Activated CD4-positive, alpha-beta T cell treated with anti-CD3 and anti-CD28 coated beads, Interleukin-2, amount 50 U/mL, for 24 hours (primary cell): ENCODE measurements around the gene TBC1D12.
"Not testable (repeated sequence)": the region's sequence is repeated elsewhere in the genome, so short reads cannot be mapped to it uniquely, and the experiment has no call there.

ENCODE experiments used
- DNase-seq, 2 donors: peaks; one replicate each; pipeline ENCODE4 v3.0.0-alpha.2; 2020; ENCODE audit warnings: low read depth in 1 of 2, low spot score in 1 of 2

TBC1D12 gene

DNA sequence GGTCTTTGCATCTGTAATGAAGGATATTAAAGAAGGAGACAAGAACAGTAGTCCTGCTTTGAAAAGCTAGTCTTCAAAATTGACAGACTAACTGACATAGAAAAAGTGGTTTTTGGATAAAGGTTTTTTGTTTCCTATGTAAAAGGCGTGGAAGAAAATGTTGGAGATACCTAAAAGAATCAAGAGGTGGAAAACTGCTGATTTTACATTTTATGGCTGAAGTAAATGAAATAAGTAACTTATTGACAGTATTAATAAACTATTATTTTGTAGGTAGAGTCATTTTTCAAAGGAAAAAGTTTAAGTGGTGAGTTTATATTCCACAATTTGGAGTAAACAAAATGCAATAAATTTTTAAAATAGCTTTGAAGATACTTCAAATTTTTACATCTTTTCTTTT is 130.7 kb downstream of the TBC1D12 start:
- DNase-seq, result no peak

DNA sequence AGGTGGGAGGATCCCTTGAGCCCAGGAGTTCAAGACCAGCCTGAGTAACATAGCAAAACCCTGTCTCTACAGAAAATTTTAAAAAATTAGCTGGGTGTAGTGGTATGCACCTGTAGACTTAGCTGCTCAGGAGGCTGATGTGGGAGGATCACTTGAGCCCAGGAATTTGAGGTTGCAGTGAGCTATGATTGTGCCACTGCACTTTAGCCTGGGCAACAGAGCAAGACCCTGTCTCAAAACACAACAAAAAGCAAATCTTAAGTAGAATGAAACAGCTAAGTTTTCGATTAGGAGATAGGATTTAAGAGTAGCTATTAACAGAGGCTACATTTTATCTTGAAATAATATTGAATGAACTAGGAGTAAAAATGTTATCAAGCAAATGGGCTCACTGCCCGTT is 139.9 kb downstream of the TBC1D12 start:
- DNase-seq, result not testable (repeated sequence)

DNA sequence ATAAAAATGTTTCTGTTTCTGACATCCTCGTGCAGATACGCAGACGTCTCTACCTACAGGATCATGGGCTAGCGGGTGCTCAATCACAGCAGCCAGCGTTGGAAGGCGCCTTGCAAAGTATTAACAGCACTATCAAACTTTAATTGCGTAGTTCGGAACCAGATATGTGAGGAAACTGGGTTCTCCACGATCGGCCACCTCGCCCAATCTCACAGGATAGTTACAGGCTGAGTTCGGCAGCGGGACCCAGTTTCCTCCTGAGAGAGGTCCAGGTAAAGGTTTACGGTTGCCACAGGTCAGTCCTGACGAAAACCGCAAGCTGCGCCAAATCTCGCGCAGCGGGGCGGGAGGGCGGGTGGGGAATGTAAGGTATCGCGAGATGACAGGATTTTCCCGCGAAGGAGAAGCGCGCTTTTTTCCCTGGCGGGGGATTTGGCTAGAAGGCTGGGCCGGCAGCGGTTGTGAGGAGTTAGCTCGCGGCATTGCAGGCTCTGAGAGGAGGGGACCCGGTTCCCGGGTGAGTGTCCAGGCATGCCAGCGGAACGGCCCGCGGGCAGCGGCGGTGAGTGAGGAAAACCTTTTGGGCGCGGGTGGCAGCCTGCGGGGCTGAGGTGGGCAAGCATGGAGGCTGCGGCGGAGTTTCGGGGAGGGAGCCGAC is 143.2 kb downstream of the TBC1D12 start, which contains the start of gene HELLS:
Gene HELLS (plus strand): TSS at position 398 of the 658 bp plus-strand sequence. CDS start 134 bp downstream, at position 532.
- peak; percentile 59 to 75 for DNase-seq

DNA sequence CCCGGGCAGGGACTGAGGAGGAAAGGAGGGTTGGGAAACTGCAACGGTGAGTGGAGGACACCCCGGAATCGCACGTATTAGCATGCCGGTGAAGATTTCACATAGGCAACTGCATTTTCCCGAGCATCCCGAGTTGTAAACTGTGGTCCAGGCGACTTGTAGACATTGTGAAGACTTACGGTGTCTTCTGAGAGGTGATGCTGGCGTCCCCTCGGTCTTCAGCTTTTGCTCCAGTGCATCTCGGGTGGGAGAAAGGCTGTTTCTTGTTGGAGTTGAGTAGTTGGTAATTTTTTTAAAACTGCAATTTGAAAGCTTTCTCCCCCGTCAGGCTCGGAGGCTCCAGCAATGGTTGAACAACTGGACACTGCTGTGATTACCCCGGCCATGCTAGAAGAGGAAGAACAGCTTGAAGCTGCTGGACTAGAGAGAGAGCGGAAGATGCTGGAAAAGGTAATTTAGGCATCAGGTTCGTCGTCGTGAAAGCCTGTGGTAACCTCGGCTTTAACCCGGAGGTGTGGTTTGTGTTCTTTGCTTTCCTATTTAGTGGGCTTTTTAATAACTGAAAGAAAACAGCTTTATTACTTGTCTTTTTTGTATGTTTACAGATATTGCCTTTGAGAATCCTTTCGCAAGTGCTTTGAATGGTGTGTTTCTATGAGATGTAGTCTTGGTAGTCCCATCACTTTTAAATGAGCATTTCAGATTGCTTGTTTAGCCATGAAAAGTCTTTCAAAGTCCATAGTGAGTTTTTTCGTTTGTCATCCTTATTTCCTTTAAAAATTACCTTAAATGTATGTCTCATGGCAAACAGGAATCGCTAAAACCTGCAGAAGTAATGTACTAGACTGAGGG is 143.9 kb downstream of the TBC1D12 start:
- DNase-seq, result no peak

DNA sequence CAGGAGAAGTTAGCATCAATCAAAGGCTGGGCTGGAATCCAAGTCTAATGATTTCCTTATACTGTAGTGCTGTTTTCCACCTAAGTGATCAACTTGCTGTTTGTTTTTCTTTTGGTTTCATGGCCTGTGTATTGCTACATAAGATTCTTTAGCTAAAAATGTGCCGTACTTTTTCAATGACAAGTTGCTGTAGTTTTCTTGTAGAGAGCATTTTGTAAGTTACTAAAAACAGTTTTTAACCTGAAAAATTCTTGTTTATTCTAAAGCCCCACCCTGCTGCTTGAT is 144.5 kb downstream of the TBC1D12 start:
- no peak for DNase-seq

DNA sequence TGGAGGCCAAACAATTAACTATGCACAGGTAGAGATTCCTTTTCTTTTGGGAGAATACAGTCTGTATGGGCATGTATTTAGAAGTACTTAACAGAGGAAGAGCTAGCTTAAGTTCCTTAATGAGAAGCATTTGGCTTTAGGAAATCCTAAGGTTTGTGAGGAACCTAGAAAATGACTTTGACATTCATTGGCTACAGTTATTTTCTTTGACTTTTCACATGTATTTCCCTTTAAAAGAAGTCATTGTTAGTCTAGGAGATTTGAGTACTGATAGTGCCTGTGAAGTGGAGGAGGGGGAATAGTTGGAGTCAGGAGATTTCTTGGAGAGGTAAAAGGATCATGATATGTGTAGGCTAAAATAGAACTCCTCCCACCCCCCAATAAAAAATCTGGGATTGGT is 146.9 kb downstream of the TBC1D12 start:
- DNase-seq, result no peak

DNA sequence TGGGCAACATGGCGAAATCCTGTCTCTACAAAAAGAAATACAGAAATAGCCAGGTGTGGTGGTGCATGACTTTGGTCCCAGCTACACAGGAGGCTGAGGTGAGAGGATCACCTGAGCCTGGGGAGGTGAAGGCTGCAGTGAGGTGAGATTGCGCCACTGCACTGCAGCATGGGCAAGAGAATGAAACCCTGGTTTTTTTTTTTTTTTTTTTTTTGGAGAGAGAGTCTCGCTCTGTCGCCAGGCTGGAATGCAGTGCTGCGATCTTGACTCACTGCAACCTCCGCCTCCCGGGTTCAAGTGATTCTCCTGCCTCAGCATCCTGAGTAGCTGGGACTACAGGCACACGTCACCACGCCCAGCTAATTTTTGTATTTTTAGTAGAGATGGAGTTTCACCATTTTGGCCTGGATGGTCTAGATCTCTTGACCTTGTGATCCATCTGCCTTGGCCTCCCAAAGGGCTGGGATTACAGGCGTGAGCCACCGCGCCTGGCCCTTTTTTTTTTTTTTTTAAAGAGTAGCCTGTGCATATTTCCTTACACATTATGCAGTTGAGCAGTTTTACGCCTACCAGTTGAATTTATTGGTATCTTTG is 165.5 kb downstream of the TBC1D12 start:
- DNase-seq, result not testable (repeated sequence)

DNA sequence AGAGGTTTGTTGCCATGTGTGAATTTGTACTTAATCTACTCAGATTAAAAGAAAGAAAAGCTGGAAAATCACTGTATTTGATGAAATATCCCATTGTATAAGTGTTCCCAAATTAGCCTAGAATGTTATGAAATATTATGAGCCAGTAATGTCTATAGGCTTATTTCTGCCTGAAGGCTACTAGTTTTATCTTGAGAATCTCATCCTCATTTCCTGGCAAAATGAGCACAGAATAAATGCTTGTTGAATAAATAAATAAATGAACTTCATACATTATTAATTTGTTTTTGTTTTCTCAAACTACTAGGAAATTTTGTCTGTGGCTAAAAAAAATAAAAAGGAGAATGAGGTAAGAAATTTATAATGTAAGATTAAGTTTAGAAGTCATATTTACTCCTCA is 168.7 kb downstream of the TBC1D12 start:
- no peak for DNase-seq

DNA sequence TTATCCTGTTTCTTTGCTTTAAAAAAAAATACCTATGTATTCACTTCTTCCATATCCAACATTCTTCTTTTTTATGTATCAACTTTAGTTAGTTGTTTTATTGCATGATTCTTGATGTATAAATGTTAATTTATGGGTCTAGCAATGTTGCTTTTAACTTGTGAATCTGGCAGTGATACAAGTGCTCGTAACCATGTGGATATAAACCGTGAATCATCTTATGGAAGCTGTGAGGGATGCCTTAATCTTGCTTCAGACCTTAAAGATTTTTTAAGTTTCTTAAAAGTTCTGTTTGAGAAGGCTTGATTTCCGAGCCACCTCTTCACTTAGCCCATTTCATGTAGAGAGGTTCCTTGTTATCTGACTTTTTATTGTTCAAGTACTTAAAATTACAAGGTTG is 169.2 kb downstream of the TBC1D12 start:
- no peak for DNase-seq

DNA sequence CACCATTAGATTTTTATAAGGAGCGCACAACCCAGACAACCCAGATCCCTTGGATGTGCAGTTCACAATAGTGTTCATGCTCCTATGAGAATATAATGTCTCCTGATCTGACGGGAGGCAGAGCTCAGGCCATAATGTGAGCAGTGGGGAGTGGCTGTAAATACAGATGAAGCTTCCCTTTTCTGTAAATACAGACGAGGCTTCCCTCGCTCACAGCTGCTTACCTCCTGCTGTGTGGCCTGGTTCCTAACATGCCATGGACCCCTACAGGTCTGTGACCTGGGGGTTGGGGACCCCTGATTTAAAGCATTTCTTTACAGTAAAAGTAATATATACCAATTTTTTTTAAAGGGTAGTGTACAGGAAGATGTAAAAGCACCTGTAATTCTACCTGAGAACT is 176.4 kb downstream of the TBC1D12 start:
- DNase-seq, result no peak

DNA sequence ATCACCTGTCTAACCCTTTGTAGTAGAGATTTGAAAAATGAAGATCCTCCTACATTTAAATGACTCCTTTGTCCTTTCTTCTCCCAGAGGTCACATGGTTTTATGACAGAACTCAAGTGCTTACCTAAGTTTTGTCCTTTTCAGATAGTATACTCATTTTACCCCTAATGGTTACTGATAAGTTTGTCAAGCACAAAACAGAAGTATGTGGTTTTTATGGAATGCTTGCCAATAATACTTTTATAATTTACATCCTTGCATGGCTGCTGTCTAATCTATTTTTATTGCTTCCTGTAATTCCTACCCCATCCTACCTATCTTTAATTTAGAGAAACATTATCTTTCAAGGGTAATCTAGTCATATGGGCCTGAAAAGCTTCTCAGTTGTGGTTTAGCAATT is 180.8 kb downstream of the TBC1D12 start:
- no peak for DNase-seq
